ENCODE data around the gene FAM53B.
A peak's percentile ranks its signal among the peaks of the same experiment; 100 is the strongest.

The FAM53B gene

DNA sequence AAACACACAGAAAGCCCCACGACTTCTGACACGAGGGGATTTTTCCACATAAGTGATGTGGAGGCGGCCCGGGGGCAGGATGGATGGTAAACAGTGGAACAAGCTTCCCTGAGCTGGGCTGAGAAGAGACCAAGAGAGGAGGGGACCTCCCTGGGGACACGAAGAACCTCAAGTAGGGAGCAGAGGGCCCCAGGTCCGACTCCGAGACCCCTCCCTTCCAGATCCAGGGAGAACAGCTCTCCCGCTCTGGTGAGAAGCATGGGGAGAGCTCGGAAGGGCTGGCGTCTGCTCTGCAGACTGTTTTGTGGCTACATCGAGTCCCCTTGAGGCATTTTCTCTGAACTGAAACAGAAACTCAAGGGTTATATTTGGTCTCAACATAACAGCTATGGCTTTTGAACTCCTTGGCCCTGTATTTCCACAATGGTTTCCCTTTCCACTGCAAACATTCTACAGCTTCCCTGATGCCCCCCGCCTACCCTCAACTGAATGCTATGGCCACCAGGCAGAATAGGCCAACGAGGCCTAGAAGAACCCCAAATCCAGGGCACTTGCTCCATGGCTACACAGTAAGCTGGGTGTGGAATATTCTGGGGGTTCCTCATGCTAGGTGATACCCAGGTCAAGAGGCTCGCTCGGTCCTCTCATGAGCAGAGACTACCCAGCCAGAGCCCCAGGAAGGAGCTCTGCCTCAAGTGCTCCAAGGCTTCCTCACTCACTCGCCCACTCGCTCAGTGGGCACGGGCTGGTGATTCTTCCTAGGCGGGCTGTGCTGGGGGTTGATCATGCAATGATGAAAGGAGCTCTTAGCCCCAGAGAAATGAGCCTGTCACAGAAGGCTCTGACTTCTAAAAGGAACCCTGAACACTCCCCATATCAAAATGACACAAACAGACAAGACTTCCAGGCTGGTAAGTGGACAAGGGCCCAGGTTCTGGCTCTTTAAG lies 47.5 kb downstream of the FAM53B start:
- no peak for DNase-seq

DNA sequence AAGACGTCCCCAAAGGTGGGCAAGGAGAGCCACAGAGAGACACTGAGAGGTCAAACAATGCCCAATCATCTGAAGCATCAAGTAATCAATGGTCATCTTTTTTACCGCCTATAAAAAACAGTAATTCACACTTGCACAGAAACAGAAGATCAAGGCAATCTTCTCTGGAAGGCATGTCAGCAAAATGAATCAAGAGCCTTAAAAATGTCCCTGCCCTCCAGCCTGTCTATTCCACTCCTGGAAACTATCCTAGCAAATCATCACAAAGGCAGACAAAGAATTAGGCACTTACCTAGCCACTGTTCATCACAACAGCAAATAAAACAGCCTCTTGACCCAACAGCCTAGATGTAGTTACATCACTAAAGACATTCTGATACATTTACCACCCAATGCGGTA lies 48.9 kb downstream of the FAM53B start:
- no peak for DNase-seq

DNA sequence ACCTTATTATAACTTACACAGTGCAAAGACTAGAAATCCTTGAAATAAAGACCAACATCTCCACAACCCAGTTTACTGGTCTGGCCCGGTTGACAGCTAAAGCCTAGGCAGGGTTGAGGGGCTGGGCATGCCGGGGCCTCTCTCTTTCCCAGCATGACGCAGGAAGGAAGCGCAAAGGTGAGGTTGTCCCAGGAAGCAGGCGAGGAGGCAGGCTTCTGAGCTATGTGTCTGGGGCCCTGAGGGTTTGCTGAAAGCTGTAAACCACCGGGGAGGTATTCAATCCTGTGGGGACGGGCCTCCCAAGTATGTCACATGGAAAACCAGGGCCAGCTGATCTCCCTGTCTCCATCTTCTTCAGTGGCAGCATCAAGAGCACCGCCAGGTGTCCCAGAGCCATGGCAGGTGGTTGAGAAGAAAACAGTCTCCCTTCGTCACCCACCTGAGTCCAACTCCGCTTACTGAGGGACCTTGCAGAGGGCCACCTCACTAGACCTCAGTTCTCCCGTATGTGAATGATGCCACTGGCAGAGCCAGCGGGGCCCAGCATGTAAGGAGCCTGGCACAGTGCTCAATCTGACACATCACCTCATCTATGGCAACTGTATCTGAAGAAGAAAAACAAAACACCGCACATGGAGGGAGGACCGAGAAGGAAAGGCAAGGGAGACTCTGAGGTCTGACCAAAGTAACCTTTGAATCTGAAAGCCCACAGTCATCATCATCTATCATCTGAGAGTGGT lies 49.5 kb downstream of the FAM53B start:
- no peak for DNase-seq

DNA sequence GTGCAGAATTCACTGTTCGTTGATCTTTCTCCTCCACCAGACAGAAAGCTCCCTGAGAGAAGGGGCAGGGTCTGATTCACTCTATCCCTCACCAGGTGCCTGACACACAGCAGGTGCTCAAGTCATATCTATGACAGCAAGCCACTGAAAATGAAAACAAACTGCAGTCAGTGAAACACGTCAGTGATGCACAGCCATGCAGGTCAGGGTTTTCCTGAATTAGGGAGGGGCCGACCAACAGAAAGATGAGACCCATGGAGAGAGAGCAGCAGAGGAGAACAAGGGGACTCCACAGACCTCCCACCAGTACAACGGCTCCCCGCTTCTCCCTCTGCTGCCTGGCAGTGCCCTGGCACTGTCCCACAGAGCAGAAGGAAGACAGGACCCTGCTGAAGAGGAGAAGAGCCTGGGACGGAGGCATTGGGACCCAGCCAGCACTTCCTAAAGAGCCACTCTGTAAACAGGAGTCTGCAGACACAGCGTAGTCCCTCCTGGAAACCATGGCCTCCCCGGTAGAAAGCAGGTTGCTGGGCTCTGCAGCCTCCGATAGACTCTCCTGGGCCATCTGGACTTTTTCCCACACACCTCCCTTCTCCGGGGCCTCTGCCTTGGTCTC lies 50.3 kb downstream of the FAM53B start:
- no peak for DNase-seq

DNA sequence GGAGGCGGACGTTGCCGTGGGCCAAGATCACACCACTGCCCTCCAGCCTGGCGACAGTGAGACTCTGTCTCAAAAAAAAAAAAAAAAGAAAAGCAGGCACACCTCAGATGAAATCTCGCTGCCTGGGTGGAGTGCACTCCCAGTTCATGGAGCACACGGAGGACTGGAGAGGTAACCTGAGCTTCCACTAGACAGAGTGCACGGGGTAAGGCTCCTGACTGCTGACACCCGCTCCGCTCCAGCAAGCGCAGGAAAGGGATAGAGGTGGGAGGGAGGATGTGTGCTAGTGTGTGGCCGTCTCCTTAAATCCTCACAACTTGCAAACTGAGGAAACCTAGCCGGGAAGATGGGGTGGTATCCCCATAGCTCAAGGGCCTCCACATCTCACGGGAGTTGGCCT lies 50.8 kb downstream of the FAM53B start:
- DNase-seq = peak; percentile 63

DNA sequence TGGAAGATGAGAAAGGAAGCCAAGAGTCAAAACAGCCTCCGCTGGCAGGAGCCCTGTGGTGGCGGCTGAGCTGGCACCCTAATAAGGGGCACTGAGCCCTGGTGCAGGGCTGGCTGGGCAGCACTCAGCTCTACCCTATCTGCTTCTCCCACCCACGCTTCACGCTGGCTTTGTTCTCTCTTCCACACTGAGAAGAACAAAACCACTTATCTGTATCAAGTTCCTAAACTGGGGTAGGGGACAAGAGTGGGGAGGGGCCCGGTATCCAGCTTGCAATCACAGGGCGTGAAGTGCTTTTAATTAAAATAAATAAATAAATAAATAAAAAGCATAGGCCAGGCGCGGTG lies 52.1 kb downstream of the FAM53B start:
- DNase-seq = no peak

DNA sequence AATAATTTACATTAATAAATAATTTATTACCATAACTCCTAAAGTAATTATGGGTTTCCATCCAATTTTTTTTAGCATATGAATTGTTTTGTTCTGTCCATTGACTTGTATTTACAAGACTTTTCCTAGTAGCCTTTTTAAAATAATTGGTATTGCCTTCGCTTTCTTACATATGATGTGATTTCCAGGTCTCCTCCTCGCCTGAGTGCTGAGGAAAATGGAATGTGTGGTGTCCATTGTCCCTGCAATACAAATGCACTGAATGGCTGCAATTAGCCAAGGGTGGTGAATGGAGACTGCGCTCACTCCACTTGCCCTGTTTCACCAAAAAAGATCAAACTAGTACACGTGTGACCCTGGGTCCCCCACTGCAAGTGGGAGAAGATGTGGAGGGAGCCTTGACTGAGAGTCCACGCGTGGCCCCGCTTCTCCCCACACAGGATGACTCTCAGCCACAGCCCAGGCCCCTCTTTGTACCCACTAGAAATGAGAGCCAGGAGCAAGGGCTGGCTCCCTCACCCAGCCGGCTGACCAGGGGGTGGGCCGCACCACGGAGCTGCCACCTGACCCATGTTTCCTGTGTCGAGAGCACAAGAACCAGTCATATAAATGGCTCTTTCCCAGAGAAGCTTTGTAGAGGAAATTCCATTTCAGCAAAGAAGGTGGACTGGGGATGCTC lies 52.6 kb downstream of the FAM53B start:
- no peak for DNase-seq

DNA sequence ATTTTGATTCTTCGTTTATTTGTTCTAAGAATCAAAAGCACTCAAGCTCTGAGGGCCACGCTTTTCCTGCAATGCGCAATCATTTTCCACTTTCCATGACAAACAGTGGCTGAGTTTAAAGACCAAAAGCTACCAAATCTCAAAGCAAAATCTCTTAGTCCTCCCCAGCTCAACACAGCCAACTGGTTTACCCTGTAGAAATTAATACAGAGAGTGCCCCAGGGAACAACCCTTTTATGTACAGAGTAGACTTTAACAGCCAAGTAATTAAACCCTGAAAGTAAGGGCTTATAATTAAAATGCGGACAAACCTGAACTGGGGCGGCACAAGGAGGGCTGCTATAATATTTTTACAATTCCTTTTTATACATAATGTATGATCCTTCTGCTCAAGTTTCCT lies 53.2 kb downstream of the FAM53B start:
- DNase-seq = no peak

DNA sequence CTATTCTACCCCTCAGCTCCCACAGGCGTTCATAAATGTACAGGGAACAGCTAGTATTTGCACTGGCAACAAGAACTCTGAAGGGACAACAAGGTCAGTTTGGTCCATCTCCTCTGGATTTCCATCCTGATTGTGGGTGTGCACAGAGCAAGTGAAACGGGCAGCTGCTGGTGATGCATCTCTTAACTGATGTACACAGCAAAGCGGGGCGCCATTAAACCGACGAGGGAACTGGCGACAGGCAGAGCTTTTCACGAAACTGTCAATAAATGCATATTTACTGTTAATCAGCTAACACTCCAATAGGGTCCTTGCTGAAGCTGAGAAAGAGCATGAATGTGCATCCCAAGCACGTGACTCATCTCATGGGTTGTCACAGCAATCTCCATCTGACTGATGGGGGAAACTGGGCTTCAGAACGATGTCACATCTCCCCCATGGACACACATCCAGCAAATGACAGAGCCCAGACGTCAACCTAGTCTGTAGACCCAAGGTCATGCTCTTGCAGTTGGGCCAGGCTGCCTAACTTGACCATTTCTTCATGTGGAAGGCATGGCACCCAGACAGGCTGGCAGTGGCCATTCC lies 54.2 kb downstream of the FAM53B start:
- DNase-seq = no peak

DNA sequence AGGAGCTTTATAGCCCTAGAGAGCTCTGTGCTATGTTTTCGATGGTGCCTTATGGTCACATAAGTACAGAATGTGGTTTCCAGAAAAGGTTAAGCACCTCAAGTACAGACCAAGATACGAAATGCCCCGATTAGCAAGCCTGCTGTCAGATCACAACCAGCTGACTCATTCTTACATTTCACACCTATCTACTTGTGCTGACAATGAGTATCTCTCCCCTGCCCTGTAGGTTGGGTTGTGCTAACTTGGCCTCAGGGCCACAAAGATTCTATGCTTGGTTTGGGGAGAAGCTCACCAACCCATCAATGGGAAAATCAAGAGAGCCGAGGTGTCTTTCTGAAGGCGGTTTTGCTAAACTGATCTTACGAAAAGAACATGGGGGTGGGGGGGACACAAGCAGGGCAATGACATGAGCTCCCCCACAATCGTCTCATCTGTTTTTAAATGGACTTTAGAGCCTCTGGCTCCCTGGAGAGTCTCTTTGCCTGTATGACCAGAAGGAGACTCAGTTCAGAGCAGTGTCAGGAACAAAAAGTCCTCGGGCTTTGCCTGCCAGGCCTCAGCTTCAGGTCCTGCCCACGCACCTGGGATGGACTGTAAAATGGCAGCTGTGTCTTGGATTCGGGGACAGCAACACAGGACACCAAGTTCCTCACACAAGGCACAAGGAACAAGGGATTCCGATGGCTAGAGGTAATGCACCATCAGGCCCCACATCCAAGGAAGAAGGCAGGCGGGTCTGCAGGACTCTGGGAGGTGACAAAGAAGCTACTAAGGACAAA lies 55.1 kb downstream of the FAM53B start:
- no peak for DNase-seq

DNA sequence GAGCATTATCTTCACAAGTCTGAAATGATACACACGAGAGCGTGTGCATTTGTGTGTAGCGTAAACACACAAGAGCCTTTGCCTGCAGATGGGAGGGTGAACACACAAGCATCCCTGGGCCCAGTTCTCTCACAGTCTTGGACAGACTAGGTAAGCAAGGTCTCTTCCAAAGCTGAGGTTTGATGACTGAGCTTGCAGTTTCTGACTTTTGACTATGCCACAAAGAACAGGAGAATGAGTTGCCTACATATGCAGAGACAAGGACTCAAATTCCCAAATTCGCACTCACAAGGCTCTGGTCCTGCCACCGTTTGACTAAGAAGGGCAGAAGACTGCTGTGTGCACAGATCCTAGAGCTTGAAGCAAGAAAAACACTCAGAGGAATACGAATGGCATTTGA lies 55.8 kb downstream of the FAM53B start:
- DNase-seq = no peak

DNA sequence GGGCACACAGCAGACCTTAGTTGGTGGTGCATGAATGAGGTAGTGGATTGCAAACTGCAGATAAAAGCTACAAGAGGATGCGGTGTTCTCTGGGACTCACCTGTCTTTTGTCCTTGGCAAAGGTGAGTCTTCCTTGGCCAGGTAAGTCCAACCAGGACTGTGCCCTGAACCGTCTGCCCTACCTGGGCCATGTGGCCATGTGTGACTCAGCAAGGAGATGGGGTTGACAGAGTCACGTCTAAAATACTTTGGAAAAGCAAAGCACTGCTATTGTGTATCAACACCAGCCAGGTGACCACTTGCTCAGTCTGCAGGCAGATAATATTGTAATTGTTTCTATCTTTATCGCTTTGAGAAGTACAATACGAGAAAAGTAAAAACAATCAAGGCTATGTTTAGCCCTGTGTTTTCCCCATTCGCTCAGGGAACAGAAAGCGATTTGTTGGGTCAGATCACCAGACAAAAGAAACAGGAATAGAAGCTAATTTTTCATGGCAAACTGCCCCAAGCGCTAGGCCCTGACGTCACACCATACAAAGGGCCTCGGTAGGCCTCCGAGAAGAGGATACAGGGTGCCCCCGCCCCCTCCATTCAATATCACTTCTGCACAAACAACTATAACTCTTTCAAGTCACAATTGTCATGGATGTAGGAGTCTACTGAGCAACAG lies 57.3 kb downstream of the FAM53B start:
- no peak for DNase-seq

DNA sequence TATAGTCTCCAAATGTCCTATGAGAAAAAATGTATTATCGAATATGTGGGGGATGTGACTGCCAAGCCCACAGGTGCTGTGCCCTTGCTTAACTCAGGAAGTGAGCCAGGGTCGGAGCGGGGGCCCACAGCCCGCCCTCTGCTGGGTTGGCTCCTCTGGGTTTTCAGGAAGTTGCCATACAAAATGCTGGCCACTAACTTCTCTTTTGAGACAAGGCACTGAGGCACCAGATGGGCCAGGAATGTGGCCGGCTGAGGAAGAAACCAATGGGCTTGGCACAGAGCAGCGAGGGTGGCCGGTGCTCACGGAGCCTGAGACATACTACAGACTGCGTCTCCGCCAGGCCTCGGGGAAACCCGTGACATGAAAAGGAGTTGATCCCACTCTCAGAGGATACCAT lies 58.9 kb downstream of the FAM53B start:
- DNase-seq = no peak

DNA sequence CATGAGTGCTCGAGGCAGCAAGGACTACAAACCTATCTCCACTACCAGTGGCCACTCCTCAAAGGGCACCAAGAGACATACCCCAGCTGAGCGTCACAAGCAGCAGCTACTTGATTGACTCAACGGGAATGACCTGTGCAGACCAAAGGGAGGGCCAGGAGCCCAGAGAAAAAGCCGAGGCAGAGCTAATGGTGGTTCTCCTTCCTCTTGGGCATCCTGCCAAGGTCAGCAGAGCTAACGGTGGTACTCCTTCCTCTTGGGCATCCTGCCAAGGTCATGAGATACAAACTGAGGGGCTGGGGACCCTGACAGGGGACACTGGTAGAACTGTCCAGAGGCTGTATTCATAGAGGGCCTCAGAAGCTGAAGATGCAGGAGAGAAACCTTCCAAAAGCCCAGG lies 60.4 kb downstream of the FAM53B start:
- no peak for DNase-seq

DNA sequence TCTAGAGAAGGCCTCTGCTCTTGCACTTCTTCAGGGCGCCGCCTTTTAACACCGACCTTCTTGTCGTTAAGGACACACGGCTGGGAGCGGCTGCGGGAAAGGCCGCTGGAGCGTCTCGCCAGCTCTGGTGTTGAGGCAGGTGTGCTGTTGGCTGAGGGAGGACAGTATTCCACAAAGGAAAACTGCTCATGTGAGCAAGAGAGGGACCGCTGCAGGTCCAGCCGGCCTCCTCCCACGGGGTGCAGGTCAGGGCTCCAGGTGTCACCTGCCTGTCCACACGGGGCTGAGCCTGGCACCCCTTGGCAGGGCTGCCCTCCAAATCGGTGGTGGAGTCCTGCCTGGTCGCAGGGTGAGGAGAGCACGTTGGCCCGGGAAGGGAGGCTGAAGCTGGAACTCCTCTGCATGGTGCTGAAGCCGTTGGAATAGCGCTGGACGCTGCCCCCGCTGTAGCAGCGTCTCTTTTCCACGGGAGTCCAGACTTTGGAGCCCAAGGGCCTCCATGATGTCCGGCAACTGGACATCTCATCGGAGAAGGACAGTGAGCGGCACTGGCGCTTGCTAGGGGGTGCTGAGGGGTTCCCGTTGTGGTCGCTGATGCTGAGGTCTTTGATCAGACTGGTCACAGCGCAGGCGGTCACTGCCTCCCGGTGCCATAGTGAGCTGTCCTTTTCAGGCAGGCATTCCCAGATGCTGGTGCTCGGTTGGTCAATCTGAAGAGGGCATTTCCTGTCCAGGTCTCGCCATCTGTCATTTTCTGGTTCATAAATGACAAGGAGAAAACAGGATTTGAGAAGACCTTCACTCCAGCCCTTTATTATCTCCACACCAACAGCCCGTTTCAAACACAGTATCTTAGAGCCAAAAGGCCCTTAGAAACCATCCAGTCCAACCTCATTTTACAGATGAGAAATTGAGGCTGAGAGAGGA lies 62.3 kb downstream of the FAM53B start:
- DNase-seq = no peak

DNA sequence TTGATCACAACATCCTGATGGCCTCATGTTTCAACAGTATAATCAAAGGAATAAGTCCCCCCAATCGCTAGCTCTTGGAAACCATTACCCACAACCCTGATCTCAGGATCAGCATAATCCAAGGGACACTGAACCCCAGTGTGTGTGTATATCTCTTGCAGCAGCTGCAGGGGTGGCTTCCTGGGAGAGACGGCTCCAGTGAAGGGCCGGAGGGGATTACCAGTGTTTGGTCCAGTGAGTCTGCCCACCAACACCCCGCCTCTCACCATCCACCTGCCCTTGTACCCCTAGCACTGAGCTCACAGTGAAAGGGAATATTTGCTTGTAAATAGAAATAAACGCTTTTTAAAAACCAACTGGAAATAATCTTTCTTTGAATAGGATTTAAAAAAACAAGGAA lies 63.1 kb downstream of the FAM53B start:
- DNase-seq = no peak

DNA sequence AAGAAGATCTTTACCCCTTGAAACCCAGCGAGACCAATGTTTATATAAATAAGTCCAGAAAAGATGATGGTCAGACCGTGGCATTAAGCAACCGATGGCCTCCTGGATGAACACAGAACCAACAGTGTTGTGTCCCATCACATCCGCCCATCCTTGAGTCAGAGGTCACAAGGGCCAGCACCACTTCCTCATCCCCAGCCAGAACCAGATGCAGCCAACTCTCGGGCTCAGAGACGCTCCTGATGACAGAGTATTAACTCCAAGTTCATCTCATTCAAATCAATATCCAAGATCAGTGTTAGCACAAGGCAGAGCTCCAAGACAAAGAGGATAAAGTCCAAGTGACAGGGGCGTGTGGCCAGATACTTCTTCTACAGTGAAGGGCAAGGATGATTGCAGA lies 63.5 kb downstream of the FAM53B start:
- DNase-seq = no peak

DNA sequence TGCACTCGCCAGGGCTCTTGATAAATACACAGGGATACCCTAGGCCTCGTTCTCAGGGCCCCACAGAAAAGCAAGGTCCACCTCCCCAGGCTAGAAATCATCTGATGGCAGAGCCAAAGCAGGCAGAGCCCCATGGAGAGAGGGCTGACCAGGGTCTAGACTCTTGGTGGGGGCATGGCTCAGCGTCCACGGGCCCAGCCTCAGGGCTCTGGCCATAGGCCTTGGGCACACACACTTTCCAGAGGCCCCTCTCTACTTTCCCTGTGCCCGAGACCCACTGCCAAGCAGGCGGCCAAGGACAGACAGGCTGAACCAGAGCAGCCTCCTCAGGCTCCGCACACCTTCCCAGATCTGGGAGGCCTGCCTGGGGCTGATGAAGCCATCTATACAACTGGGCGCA lies 64.8 kb downstream of the FAM53B start:
- no peak for DNase-seq

DNA sequence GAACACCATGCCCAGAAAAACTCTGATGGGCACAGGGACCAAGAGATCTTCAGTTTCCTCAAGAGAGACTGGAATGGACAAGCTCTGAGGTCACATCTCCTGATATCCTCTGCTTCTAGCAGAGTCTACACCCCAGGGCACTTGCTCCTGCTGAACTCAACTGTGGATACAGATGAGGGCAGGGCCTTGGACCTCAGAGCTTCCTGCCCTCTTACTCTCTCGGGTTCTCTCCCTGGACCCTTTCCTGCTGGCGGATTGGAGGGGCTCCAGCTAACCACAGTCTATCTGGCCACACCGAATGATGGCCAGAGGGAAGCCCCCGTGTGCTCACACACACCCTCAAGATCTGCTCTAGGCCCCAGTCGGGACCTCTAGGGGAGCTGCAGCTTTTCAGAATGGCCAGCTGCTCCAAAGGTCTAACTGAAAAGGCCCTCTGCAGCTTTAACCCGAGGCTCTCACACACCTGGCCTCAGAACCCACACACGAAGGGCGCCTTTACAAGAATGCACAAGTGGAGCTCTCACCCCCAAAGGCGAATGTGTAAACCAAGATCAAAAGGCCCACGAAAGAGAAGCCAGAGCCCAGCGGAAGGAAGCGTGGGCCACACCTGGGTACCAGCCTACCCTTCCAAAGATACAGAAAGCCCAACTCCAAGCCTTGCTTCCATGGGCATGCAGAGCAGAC lies 65.5 kb downstream of the FAM53B start:
- DNase-seq = no peak
